Small intestine (tissue), 7 donors: ENCODE results near the gene GNG11. TPM values are rescaled to one million over a fixed set of nuclear protein-coding genes. Genes with fewer than 3 reads are reported as not detected.

Experiments
- DNase-seq, 2 donors: peaks; one replicate each; pipeline versions ENCODE4 v3.0.0 to v3.0.0-alpha.2; 2013
- FAIRE-seq: peaks from 2 replicates; lab custom pipeline; 2012; peaks lifted over from hg19 to GRCh38; lab: Jason Lieb, UNC
- H3K27ac ChIP-seq, 3 donors: one replicate each; pipeline ENCODE4 v1.5.1; 2013; ENCODE audit warnings: low read length in 2 of 3, mild to moderate bottlenecking in 2 of 3, control low read depth in 1 of 3, inconsistent platforms in 1 of 3, low read depth in 1 of 3, moderate library complexity in 1 of 3
- H3K27me3 ChIP-seq, 3 donors: one replicate each; pipeline ENCODE4 v1.6.1; 2013; ENCODE audit warnings: low read length in 3 of 3, inconsistent platforms in 1 of 3; ENCODE audit not compliant: control insufficient read depth in 3 of 3, insufficient read depth in 3 of 3
- H3K36me3 ChIP-seq, 3 donors: one replicate each; pipeline ENCODE4 v1.6.1; 2013; ENCODE audit warnings: low read length in 3 of 3, inconsistent platforms in 1 of 3, low read depth in 1 of 3, mild to moderate bottlenecking in 1 of 3, moderate library complexity in 1 of 3; ENCODE audit not compliant: control insufficient read depth in 3 of 3, insufficient read depth in 2 of 3
- H3K4me1 ChIP-seq, 3 donors: one replicate each; pipeline ENCODE4 v1.6.1; 2013; ENCODE audit warnings: low read length in 2 of 3, inconsistent platforms in 1 of 3, low read depth in 1 of 3, mild to moderate bottlenecking in 1 of 3, moderate library complexity in 1 of 3; ENCODE audit not compliant: control insufficient read depth in 3 of 3, insufficient read depth in 2 of 3
- H3K4me3 ChIP-seq, 3 donors: one replicate each; pipeline ENCODE4 v1.5.1; 2013; ENCODE audit warnings: low read length in 3 of 3, control low read depth in 1 of 3, inconsistent platforms in 1 of 3, low read depth in 1 of 3, mild to moderate bottlenecking in 1 of 3, moderate library complexity in 1 of 3
- H3K9me3 ChIP-seq, 2 donors: one replicate each; pipeline ENCODE4 v1.6.1; 2013; ENCODE audit warnings: low read depth in 1 of 2, low read length in 1 of 2; ENCODE audit not compliant: control insufficient read depth in 2 of 2, insufficient read depth in 1 of 2
- WGBS, 3 donors: extraction: QIAGEN DNeasy Blood & Tissue Kit; methylation state at CpG; one replicate each; pipeline ENCODE4 v1.1.7; 2013; 5-methylcytosine and 5-hydroxymethylcytosine counted together
- polyA plus RNA-seq, 4 donors: library from polyadenylated mRNA; stranded (reverse) in 3 of 4; unstranded in 1 of 4; fragments of 200-250 nt in 3 of 4; fragments of 120-200 nt in 1 of 4; gene quantifications; one replicate each; pipeline versions ENCODE4 v1.2.1 to v1.2.3, GENCODE V29; 2013
- donor health status: healthy with polysubstance abuse.
- donor health status: control.
- donor health status: control.
- donor health status: Bipolar disorder and iron deficiency.
- donor health status: healthy.

Gene GNG11
- polyA plus RNA-seq, 4 donors, result 2.0 to 18.6 (median 13.7) TPM

DNA sequence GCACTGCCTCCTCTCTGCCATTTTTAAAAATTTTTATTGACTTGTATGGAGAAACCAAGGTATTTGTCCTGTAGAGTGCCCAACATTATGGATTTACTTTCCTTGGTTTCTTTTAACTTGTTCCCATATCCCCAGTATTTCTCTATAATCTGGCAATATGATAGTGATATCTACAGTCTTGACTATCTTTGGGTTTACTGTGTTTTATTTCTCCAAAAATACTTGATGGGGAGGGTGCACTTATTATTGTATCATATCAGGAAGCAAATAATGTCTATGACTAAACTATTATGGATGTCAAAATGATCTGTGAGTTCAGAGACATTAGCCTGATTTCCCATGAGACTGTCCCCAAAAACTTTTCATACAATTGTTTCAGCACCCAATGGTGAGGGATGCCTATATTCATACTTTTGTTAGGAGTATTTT, 37.6 kb upstream of the GNG11 start:
- no peaks in the 10 kb centered on the region for H3K36me3 ChIP-seq
- H3K27me3 ChIP-seq, result peaks cover 0 to 3% (median 0%) of the 10 kb centered on the region in 3 donors
- no peak overlapping the region for H3K4me3 ChIP-seq
- FAIRE-seq (no peak), DNase-seq (no peak)
- no peaks in the 10 kb centered on the region for H3K9me3 ChIP-seq
- no peak overlapping the region for H3K27ac ChIP-seq
- no peaks in the 10 kb centered on the region for H3K4me1 ChIP-seq

DNA sequence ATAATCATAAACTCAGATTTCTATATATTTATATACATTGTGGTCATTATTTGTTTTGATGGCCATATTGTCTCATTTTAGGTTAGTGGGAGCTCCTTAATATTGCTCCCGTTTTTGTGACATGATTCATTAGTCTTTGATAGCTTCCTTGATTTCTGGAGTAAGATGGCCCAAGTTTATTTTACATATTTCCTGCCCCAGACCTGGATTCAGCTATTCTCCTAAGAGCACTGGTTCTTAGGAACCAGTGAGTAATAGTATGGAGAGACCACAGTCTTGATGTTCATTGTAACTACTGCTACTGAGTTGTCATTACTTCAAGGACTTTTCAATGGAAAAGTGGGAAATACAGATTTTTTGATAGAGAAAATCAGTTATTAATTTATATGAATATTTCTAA, 37.0 kb upstream of the GNG11 start:
- Histone ChIP-seq H3K36me3 (no peaks in the 10 kb centered on the region), H3K27me3 (peaks cover 0 to 5% (median 0%) of the 10 kb centered on the region in 3 donors), H3K4me3 (no peak overlapping the region), H3K27ac (no peak overlapping the region), H3K4me1 (no peaks in the 10 kb centered on the region), H3K9me3 (no peaks in the 10 kb centered on the region)
- 68 to 82% (median 77%) methylated on average over 1 of the region's 1 CpG for WGBS, 3 donors
- FAIRE-seq (no peak), DNase-seq (no peak)

DNA sequence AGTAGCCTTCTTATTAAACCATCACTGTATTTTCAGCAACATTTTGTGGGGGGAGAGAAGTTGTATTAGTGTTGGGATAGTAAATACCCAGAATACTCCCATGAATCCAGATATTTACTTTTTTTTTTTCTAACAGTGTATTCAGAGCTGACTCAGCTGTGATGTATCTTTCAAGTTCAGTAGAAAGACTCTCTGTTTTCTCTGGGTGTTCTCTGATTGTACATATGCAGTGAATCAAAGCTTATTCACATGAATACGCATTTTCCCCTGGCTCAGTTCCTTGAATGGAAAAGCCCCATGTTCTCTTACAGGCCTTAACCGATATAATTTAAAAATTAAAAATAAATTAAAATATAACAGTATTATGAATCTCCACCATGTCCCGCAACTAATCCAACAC, 32.3 kb upstream of the GNG11 start:
- H3K27me3 ChIP-seq, result peaks cover 3 to 26% (median 3%) of the 10 kb centered on the region in 3 donors
- peaks cover 0 to 5% (median 0%) of the 10 kb centered on the region in 3 donors for H3K4me1 ChIP-seq
- H3K4me3 ChIP-seq, result no peak overlapping the region
- H3K27ac ChIP-seq, result no peak overlapping the region
- FAIRE-seq, result no peak
- WGBS, 3 donors, result 85 to 90% (median 87%) methylated on average over 3 of the region's 3 CpGs
- no peak for DNase-seq
- no peaks in the 10 kb centered on the region for H3K36me3 ChIP-seq
- H3K9me3 ChIP-seq, result no peaks in the 10 kb centered on the region

DNA sequence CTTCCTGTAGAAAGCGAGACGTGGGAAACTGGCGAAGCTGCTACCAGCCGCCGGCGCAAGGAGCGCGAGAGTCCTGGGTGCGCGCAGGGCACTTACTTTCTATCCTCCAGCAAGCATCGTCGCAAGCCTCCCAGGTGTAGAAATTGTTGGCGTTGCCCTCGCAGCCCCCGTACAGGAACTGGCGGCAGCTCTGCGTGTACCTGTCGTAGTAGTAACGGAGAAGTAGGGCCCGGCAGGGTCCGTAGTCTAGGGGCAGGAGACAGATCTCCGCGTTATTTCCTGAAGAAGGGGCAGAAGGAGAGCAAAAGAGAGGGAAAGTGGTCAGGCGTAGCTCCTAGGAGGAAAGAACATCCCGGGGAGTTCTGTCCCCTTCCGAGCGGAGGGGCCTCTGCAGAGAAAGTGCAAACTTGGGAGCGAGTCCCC, 31.5 kb upstream of the GNG11 start:
- DNase-seq (peak in 1 of 2 donors; percentile 63), FAIRE-seq (no peak)
- H3K4me3 ChIP-seq, result peak overlapping the region in 2 of 3 donors; percentile 22 to 54
- WGBS, 3 donors, result 1 to 5% (median 4%) methylated on average over 28 of the region's 28 CpGs
- no peaks in the 10 kb centered on the region for H3K36me3 ChIP-seq
- H3K27ac ChIP-seq, result no peak overlapping the region
- H3K27me3 ChIP-seq, result peaks cover 3 to 26% (median 3%) of the 10 kb centered on the region in 3 donors
- H3K4me1 ChIP-seq, result peaks cover 0 to 10% (median 0%) of the 10 kb centered on the region in 3 donors
- H3K9me3 ChIP-seq, result no peaks in the 10 kb centered on the region

DNA sequence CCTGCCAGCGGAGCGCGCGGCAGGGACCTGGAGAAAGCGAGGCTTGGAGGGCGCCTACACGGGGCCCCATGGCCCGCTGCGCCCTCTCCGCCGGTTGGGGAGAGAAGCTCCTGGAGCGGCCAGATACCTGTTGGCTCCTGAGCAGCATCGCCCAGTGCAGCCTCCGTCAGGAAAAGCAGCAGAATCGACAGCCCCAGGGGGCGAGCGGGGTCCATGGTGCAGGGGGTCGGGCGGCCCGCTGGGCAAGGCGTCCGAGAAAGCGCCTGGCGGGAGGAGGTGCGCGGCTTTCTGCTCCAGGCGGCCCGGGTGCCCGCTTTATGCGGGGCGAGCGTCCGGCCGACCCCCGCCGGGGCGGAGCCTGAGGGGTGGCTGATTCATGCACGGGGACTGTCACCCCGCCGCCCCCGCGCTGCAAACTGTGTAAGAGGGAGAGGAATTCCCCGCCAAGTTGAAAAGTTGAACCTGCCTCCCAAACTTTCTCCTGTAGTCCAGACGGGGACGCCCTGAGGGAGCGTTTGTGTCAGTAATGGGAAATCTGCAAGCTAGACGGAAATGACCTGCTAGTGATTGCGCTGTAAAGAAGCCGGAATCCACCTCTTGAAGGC, 31.0 kb upstream of the GNG11 start, which contains the start of gene TFPI2:
TFPI2 (minus strand) TSS at position 290 of the 605 bp plus-strand sequence; CDS start at position 215, 75 bp downstream.
- Histone ChIP-seq H3K27me3 (peaks cover 3 to 26% (median 3%) of the 10 kb centered on the region in 3 donors), H3K9me3 (no peaks in the 10 kb centered on the region), H3K4me3 (peak within 1 kb of the TSS in 2 of 3 donors; percentile 22 to 54), H3K27ac (no peak within 1 kb of the TSS), H3K36me3 (no peaks in the 10 kb centered on the region), H3K4me1 (peaks cover 0 to 14% (median 0%) of the 10 kb centered on the region in 3 donors)
- WGBS, 3 donors, result 2 to 6% (median 5%) methylated on average over 45 to 49 of the region's 49 CpGs
- DNase-seq, result peak in 1 of 2 donors; percentile 46
- no peak for FAIRE-seq

DNA sequence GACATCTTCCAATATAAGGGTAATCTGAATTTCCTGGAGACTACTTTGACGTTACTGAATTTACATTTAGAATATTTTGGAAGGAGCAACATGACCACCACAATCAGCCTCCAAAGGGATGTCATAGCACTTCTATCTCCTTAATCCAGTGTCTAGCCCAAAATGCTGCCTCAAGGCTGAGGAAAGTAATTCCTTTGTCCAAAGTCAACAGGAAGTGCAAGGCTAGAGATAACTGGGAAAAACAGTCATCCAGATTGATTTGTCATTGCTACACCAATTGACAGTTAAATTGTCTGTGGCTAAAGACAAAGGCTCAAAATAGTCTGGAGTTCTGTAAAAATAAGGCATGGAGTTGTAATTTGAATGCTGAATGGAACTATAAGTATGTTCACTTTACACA, 27.1 kb upstream of the GNG11 start:
- H3K4me3 ChIP-seq, result no peak overlapping the region
- WGBS, 3 donors, result 64 to 86% (median 69%) methylated on average over 1 of the region's 1 CpG

DNA sequence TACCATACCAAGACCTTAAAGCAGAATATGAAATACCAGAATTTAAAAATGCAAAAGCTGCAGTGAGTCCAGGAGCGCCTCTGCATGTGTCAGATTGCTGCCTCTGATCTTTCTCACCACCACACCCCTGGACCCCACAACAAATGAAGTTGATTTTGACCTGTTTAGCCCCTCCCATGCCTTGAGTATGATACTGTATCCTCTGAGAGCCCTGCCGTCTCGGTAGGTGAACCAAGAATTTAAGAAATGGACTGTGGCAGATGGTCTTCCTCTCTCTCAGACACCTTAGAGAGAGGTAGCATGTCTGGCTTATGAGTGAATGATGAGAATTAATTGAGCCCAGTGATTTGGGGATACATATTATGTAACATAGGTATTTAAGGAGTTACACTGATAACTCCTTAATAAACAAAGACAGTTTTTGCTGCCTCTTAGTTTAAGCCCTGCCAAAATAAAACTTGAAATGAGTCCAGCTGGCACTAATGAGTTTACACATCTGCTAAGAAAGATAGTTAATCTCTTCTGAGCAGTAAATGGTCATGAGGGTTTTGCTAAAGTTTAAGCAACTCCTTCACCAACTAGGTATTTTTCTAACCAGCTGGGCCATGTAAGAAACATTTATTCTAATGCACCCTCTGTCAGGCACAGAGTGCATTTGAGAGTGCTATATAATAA, 26.4 kb upstream of the GNG11 start:
- Histone ChIP-seq H3K27me3 (peaks cover 0 to 17% (median under 1%) of the 10 kb centered on the region in 3 donors), H3K36me3 (no peaks in the 10 kb centered on the region), H3K4me3 (no peak overlapping the region), H3K9me3 (no peaks in the 10 kb centered on the region), H3K27ac (no peak overlapping the region), H3K4me1 (peaks cover 0 to 19% (median 0%) of the 10 kb centered on the region in 3 donors)
- DNase-seq (no peak), FAIRE-seq (no peak)
- WGBS, 3 donors, result 33 to 59% (median 50%) methylated on average over 3 of the region's 3 CpGs

More for the DNA sequence above, 27.1 kb upstream of the GNG11 start:
- Histone ChIP-seq H3K36me3 (no peaks in the 10 kb centered on the region), H3K9me3 (no peaks in the 10 kb centered on the region), H3K27me3 (peaks cover 3 to 21% (median 3%) of the 10 kb centered on the region in 3 donors), H3K4me1 (peaks cover 0 to 20% (median 0%) of the 10 kb centered on the region in 3 donors), H3K27ac (no peak overlapping the region)
- DNase-seq, result no peak
- FAIRE-seq, result no peak

DNA sequence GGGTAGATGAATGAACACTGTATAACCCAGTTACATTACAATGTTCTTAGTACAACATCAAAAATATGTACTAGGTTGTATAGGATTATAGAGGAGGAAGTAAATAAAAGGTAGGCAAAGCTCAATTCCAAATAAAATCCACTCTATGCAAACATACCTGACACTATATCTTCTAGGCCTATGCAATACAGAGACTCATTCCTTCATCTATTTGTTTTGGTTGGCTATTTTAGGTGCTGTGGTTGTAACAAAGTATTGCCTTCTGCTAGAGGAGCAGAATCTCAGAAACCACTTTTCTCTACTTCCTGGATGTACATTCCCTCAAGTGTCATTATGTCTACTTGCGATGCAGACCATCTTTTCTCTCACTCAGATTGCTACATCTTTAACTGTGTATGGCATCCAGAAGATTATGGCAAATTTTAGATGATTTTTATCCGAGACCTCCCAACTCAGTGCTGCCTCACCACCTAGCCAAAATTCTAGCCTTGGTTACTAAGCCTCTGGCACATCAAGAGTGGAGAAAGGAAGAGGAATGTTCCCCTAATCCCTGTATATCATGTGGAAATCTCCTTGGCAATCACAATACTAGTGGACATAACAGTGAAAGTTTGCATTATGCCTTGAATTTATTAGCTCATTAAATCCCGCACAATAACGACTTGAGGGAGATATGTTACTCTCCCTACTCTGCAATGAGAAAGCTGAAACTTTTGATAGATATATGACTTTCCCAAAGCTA, 25.5 kb upstream of the GNG11 start:
- DNase-seq, result no peak
- peaks cover 0 to 7% (median 0%) of the 10 kb centered on the region in 3 donors for H3K27me3 ChIP-seq
- H3K4me3 ChIP-seq, result no peak overlapping the region
- WGBS, 3 donors, result 61 to 72% (median 66%) methylated on average over 4 of the region's 4 CpGs
- no peak for FAIRE-seq
- H3K9me3 ChIP-seq, result no peaks in the 10 kb centered on the region
- H3K27ac ChIP-seq, result no peak overlapping the region
- H3K36me3 ChIP-seq, result no peaks in the 10 kb centered on the region
- H3K4me1 ChIP-seq, result peaks cover 0 to 15% (median 0%) of the 10 kb centered on the region in 3 donors
